Measurements from ENCODE around the gene VDAC1. TPM values are rescaled to one million over a fixed set of nuclear protein-coding genes. Genes with fewer than 3 reads are reported as not detected.

VDAC1 gene
- total and polyA plus RNA-seq, 2 donors (not counting 3 experiments of a cell fraction or from before 2014, with no cell fraction given), result 116 to 247 TPM

- intact Hi-C loops (cut with micrococcal nuclease) (no loop called here), dilution Hi-C loops (cut with MboI; ENCODE audit: extremely low pct_ligation_motif_present, low sequenced_read_pairs) (no loop called here)
- H3K4me2 ChIP-seq (ENCODE audit: insufficient read depth, low read length), result no peak overlapping the region
- H3K4me3 ChIP-seq (replicated peaks in 1 of 3; ENCODE audit: insufficient read depth in 1 of 3, low read depth in 1 of 3, low read length in 3 of 3), result no peak overlapping the region
- H3K27me3 ChIP-seq (ENCODE audit: control insufficient read depth in 2 of 2, insufficient read depth in 2 of 2, low read length in 2 of 2), result peaks cover 0 to 2% of the 10 kb centered on the region in 2 experiments
- FAIRE-seq, result no peak
- no peaks in the 10 kb centered on the region for H3K4me1 ChIP-seq (ENCODE audit: control insufficient read depth, extremely low read depth, insufficient read depth, low read length)
- POLR2A ChIA-PET, result no interaction called here
- H3K79me2 ChIP-seq (ENCODE audit: control insufficient read depth, insufficient read depth, low read length), result no peaks in the 10 kb centered on the region
- no peak overlapping the region for H3K27ac ChIP-seq (ENCODE audit: insufficient read depth, low read depth, low read length)
- BruUV-seq (replicated peaks), result no TSS peak
- no peak overlapping the region for H3K9ac ChIP-seq (replicated peaks; ENCODE audit: extremely low read depth, insufficient read depth, low read length)
- H3K9me3 ChIP-seq (replicated peaks; ENCODE audit: control insufficient read depth, insufficient read depth, low read length), result no peaks in the 10 kb centered on the region
- no peaks in the 10 kb centered on the region for H3K36me3 ChIP-seq (ENCODE audit: control insufficient read depth in 2 of 2, extremely low read depth in 1 of 2, insufficient read depth in 2 of 2, low read length in 2 of 2)
- H3K9me1 ChIP-seq (replicated peaks; ENCODE audit: control insufficient read depth, extremely low read depth, insufficient read depth, low read length), result no peaks in the 10 kb centered on the region
- H2AFZ ChIP-seq (ENCODE audit: low read depth, low read length), result peak overlapping the region; percentile 18
- DNase-seq (ENCODE audit: low read depth, low spot score), result no peak
- no peaks in the 10 kb centered on the region for H4K20me1 ChIP-seq (replicated peaks; ENCODE audit: control insufficient read depth, extremely low read depth, insufficient read depth, low read length)
- TF ChIP-seq FOS (IDR thresholded peaks at IDR 0.05; ENCODE audit: borderline replicate concordance, insufficient read depth, low read length) (no peak), JUN (IDR thresholded peaks at IDR 0.05; ENCODE audit: borderline replicate concordance, insufficient read depth, insufficient read length, low read depth) (no peak), MAX (IDR thresholded peaks at IDR 0.05; ENCODE audit: insufficient read depth, insufficient read length) (no peak), GATA2 (IDR thresholded peaks at IDR 0.05; ENCODE audit: insufficient read depth, insufficient read length, low read depth, low read length) (no peak), EZH2 (IDR thresholded peaks at IDR 0.05; ENCODE audit: borderline replicate concordance, low read depth, low read length, severe bottlenecking) (no peak), POLR2AphosphoS5 (IDR thresholded peaks at IDR 0.05; ENCODE audit: insufficient read depth, low read depth, low read length) (no peak), POLR2A (IDR thresholded peaks at IDR 0.05; ENCODE audit: low read depth, low read length) (no peak), MYC (IDR thresholded peaks at IDR 0.05; ENCODE audit: low read depth, low read length) (no peak)
- TF ChIP-seq, protein P1, sequence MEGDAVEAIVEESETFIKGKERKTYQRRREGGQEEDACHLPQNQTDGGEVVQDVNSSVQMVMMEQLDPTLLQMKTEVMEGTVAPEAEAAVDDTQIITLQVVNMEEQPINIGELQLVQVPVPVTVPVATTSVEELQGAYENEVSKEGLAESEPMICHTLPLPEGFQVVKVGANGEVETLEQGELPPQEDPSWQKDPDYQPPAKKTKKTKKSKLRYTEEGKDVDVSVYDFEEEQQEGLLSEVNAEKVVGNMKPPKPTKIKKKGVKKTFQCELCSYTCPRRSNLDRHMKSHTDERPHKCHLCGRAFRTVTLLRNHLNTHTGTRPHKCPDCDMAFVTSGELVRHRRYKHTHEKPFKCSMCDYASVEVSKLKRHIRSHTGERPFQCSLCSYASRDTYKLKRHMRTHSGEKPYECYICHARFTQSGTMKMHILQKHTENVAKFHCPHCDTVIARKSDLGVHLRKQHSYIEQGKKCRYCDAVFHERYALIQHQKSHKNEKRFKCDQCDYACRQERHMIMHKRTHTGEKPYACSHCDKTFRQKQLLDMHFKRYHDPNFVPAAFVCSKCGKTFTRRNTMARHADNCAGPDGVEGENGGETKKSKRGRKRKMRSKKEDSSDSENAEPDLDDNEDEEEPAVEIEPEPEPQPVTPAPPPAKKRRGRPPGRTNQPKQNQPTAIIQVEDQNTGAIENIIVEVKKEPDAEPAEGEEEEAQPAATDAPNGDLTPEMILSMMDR (IDR thresholded peaks at IDR 0.05; ENCODE audit: extremely low read depth in 1 of 2, insufficient read depth in 1 of 2, low read depth in 1 of 2, low read length in 2 of 2), result no peak
- CTCF ChIA-PET, result no interaction called here
Observed at GRCh38 chr5:133925866-133926488, 78.8 kb downstream of the VDAC1 start.

Measured in endothelial cell of umbilical vein (primary cell).